Measurements from ENCODE around the gene SLCO2B1. TPM values are rescaled to one million over a fixed set of nuclear protein-coding genes. Genes with fewer than 3 reads are reported as not detected.

The SLCO2B1 gene
- total and polyA plus RNA-seq, 2 of the 8 experiments (the other 6 are each of a cell fraction or from before 2014, with no cell fraction given) = 0.03 TPM; not detected in 1

- Histone ChIP-seq H3K18ac (ENCODE audit: extremely low read depth, low read length) (no peak overlapping the region), H3K4ac (replicated peaks; ENCODE audit: insufficient read length, low read depth, low read length) (no peak overlapping the region), H2BK20ac (ENCODE audit: low read length) (no peak overlapping the region), H2BK120ac (replicated peaks; ENCODE audit: low read depth, low read length) (no peak overlapping the region), H4K20me1 (replicated peaks in 1 of 2; ENCODE audit: control insufficient read depth in 1 of 2, insufficient read depth in 2 of 2, low read length in 2 of 2) (peaks cover 0 to 2% of the 10 kb centered on the region in 2 experiments), H3K23me2 (ENCODE audit: low read depth, low read length) (no peaks in the 10 kb centered on the region), H3K4me2 (ENCODE audit: insufficient read depth in 1 of 2, low read depth in 2 of 2, low read length in 2 of 2) (no peak overlapping the region), H3K23ac (ENCODE audit: insufficient read length) (no peak overlapping the region), H3K27ac (ENCODE audit: low read depth, low read length) (no peak overlapping the region), H3K79me2 (ENCODE audit: control insufficient read depth in 1 of 2, insufficient read depth in 2 of 2, low read length in 2 of 2) (no peaks in the 10 kb centered on the region), H3K27me3 (replicated peaks in 1 of 4; ENCODE audit: control insufficient read depth in 3 of 4, extremely low read depth in 1 of 4, insufficient read depth in 3 of 4, low read length in 3 of 4) (no peaks in the 10 kb centered on the region), H3K36me3 (ENCODE audit: control insufficient read depth in 2 of 4, insufficient read depth in 4 of 4, low read length in 3 of 4) (no peaks in the 10 kb centered on the region), H3K79me1 (ENCODE audit: low read depth, low read length) (no peaks in the 10 kb centered on the region), H4K91ac (replicated peaks; ENCODE audit: insufficient read length, low read length) (no peak overlapping the region), H2AK5ac (ENCODE audit: low read depth, low read length) (no peak overlapping the region), H3K9me3 (ENCODE audit: insufficient read depth in 2 of 2, low read depth in 1 of 2, low read length in 1 of 2) (peaks cover 0 to 2% of the 10 kb centered on the region in 2 experiments; a peak in 1 of 4 replicates), H2AFZ (ENCODE audit: low read length) (no peak overlapping the region; the same call in 1 of the 2 replicates), H3K14ac (ENCODE audit: insufficient read length) (no peak overlapping the region), H3K9ac (replicated peaks in 1 of 4; ENCODE audit: extremely low read depth in 1 of 4, low read depth in 3 of 4, low read length in 3 of 4) (no peak overlapping the region), H4K8ac (ENCODE audit: extremely low read depth, insufficient read depth, low read length) (no peak overlapping the region), H2BK5ac (ENCODE audit: low read depth, low read length) (no peak overlapping the region), H2BK15ac (ENCODE audit: low read length) (no peak overlapping the region), H3K4me1 (replicated peaks in 1 of 4; ENCODE audit: control insufficient read depth in 3 of 4, insufficient read depth in 4 of 4, low read length in 3 of 4) (no peaks in the 10 kb centered on the region), H3K4me3 (ENCODE audit: extremely low read depth in 1 of 4, insufficient read depth in 2 of 4, low read depth in 3 of 4, low read length in 4 of 4) (no peak overlapping the region), H2BK12ac (ENCODE audit: low read depth, low read length) (0 out of 2 replicates have a peak overlapping the region, but pooled peaks have one; percentile 75), H4K5ac (ENCODE audit: insufficient read length, low read depth, low read length) (no peak overlapping the region), H3K56ac (replicated peaks; ENCODE audit: insufficient read length, low read depth, low read length) (no peak overlapping the region)
- ChIA-PET CTCF (ENCODE audit: partially characterized antibody) (interaction anchor here (0.9 to 29.8 kb wide), 16 partner anchors 11 to 214 kb away, joined by 3 to 952 read pairs (median 22); partner anchors contain the start of genes SLCO2B1 and TPBGL), POLR2A (ENCODE audit: partially characterized antibody) (no interaction called here)
- FAIRE-seq = no peak
- no peak for DNase-seq (ENCODE audit: low read depth in 1 of 2, low spot score in 2 of 2)
- WGBS, 2 experiments (ENCODE audit: extremely low coverage in 1 of 2, insufficient coverage in 1 of 2, insufficient read length in 1 of 2, insufficient replicate concordance in 2 of 2, low coverage in 1 of 2, low lambda C conversion rate in 2 of 2, missing lambda C conversion rate in 1 of 2) = 80% methylated on average over 6 of the region's 6 CpGs; no CpG with 5 or more reads in 1 of the 2 experiments
- TF ChIP-seq SRF (IDR thresholded peaks at IDR 0.05; ENCODE audit: low read depth, low read length) (no peak), BCL11A (IDR thresholded peaks at IDR 0.05; ENCODE audit: low read depth in 2 of 2, low read length in 2 of 2) (no peak)
These were observed 7.5 kb upstream of the SLCO2B1 start for GRCh38 chr11:75143420-75143731.

Data from H1 (cell line).